HG03558 (cell line): ENCODE measurements around the gene C2orf74.

ENCODE experiments used
- ATAC-seq: cut with Tn5 transposase; IDR thresholded peaks from one replicate; pipeline ENCODE4 v1.9.1; 2021; ENCODE audit warnings: moderate number of reproducible peaks; ENCODE audit not compliant: unreplicated experiment; ENCODE audit errors: extremely low read depth

The C2orf74 gene

GRCh38 chr2:61210332-61210981 lies 48.5 kb downstream of the C2orf74 start:
- no peak for ATAC-seq

GRCh38 chr2:61214171-61214570 lies 52.2 kb downstream of the C2orf74 start:
- no peak for ATAC-seq
